T-helper 2 cell (primary cell): ENCODE measurements around the gene DOK5.

Experiments
- DNase-seq, 5 experiments: peaks; one replicate each; pipeline versions ENCODE4 v3.0.0 to v3.0.0-alpha.2; 2012 to 2022

The DOK5 gene

GRCh38 chr20:54515793-54516628, 40.6 kb downstream of the DOK5 start:
- no peak for DNase-seq

DNA sequence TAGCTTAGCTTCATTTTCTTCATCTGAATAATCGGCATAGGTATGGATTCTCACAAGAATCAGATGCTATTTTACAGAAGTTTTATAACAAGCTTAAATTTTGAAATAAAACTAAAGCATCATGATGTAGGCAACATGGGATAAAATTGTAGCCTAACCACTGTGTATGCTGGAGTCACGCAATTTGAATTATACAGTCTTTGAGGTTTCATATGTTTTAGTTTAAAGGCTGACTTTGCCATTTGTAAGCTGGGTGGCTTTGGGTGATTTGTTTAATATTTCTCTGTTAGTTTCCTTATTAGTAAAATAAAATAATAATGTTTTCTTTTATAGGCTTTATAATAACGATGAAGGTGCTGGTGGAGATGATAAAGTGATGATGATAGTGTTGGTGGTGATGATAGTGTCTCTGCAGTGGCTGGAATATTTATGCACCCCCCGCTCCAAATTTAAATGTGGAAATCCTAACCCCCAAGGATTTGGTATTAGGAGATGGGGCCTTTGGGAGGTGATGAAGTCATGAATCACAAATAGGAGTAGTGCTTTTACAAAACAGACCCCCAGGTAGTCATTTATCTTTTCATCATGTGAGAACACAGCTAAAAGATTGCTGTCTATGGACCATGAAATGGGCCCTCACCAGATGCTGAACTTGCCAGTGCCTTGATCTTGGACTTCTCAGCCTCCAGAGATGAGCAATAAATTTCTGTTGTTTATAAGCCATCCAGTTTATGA, 42.0 kb downstream of the DOK5 start:
- no peak for DNase-seq

DNA sequence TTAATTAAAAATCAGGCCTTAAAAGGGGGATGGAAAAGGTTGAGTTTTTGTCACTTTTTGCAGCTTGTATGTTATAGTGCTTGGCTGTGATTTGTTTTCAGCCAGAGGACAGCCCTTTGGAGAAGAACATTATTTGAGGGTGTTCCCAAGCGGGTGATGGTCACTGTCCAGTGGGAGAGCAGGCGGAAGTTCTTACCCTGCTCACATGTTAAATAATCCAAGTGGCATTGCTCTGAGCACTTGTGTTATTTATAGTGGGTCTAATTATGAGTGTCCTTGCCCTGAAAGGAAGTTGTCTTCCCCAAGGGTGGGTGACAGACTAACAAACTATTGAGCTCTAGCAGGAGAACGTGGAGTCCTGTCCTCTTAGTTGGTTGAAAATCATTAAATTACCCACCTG, 49.5 kb downstream of the DOK5 start:
- DNase-seq, result no peak

GRCh38 chr20:54525916-54526590, 50.7 kb downstream of the DOK5 start:
- no peak for DNase-seq

DNA sequence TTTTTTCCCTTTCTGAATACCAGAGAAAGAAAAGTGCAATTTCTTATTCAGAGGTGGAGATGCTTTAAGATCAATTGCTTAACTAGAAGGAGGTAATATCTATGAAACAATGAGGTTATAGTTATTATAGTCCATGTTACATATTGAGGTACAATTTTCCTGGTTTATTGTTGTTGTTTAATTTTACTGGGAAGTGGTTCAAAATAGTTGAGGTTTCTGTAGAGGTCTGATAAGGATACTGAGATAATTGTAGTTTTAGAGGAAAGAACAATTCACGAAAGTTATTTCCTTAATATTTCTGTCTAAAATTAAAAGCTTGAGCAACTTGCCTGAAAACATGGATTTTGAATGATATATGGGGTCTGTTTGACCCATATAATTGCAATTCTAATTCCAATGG, 51.4 kb downstream of the DOK5 start:
- DNase-seq, result no peak

- no peak for DNase-seq
Observed at GRCh38 chr20:54532573-54532972, 57.2 kb downstream of the DOK5 start.

- no peak for DNase-seq
Observed at GRCh38 chr20:54534101-54534500, 58.7 kb downstream of the DOK5 start.

DNA sequence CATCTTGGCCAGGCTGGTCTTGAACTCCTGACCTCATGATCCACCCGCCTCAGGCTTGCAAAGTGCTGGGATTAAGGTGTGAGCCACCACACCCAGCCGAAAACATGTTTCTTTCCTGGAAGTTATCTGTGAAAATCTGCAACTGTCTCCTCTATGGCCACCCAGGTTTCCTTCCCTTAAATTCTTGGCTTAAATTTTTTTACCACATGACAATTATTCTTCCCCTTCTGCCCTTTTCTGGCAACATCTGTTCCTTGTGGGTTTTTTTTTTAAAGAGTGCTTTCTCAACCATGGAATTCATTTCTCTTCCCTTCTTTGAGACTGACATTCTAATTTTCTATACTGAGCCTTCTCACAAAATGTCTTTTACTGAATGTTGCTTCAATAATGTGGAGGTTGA, 59.6 kb downstream of the DOK5 start:
- no peak for DNase-seq

DNA sequence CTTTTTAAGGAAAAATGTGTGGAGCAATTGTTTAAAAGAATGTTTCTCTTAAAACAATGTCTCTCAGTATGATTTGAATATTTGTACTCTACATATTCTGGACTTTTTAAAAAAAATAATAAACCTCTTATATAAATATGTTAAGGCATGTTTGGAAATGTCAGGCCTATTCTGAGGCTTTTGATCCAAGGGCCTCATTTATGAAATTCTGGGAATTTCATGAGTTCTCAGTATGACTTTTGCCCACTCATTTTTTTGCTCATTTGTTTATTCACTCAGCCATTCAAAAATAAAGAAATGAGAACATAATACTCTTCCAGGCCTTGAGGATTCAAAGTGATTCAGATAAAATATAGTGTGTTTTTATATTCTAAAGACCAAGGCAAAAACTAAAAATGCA, 60.4 kb downstream of the DOK5 start:
- DNase-seq, result no peak

DNA sequence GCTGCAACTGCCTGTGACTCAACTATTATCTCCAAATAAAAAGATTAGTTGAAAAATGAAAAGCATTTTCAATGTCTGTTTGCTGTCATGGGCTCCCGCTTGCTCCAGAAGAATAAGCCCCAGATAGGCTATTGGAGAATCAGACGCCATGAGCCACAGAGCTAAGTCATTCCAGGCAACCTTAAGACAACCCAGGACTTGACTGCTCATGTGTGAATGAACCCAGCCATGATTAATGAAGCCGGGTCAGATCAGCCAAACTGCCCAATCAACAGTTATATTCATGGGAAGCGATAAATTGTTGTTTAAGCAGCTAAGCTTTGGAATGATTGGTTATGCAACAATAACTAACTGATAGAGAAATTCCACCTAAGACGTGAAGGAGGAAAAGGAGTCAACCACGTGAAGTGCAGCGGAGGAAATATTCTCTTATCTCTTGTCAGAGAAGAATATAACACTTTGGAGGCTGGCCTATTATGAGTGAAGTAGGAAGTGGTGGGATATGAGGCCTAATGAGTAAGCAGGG, 64.2 kb downstream of the DOK5 start:
- no peak for DNase-seq

DNA sequence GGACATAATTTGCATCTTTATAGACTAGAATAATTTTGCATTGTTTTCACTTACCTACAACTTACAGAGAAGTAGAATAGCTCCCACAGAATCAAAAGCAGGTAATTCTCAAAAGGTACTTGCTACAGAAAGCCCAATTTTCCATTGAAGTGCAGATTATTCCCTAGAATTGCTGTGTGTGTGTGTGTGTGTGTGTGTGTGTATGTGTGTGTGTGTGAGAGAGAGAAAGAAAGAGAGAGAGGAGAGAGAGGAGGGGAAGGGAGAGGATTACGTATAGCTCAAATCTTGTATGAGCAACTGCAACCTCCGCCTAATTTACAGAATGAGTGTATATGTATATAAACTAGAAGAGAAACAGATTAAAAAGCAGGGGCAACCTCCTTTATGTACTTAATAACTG, 68.0 kb downstream of the DOK5 start:
- no peak for DNase-seq

DNA sequence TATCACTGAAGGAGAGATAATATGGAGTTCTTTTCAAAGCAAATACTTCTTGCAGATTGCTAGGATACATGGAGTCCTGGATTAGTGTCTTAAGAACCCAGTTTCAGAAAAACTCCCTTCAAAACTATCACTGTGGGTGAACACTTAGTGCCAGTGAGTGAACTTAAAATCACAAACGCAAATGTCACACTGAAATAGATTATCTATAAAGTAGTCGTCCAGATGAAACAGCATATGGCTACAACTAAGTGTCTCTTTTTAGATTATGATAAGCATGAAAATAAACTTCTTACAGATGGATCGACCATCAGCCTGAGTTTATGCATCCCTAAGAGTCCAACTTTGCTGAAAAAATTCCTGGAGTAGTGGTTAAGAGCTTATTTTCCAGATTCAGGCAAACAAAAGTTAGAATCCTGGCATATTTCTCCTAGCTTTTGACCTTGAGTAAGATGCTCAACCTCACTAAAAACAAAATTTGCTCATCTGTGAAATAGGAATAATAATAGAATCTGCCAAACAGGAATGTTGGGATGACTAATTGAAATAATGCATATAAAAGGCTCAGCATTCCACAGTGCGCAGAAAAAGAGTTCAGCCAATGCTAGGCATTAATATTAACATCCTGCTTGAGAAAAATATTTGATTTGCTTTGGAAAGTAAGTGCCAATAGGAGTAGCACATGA, 70.4 kb downstream of the DOK5 start:
- no peak for DNase-seq

DNA sequence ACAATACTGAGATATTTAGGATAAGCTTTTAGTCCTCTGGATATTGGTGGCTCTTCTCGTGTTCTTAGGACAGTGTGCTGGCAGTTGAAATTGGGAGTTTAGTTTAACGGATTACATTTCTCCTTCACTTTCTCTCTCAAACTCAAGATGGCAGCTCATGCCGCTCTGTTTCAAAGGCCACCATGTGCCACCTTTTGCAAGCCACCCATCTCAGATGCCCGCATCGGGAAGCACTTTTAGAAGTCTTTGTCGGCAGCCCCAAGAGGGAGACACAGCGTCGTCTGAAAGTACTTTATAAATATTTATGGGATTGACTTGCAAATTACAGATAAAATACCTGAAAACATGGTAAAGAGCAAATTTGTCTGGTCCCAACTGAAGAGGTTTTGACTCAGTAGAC, 73.5 kb downstream of the DOK5 start:
- no peak for DNase-seq

GRCh38 chr20:54549658-54550326, 74.4 kb downstream of the DOK5 start:
- DNase-seq, result no peak

GRCh38 chr20:54550776-54551396, 75.5 kb downstream of the DOK5 start:
- DNase-seq, result no peak

DNA sequence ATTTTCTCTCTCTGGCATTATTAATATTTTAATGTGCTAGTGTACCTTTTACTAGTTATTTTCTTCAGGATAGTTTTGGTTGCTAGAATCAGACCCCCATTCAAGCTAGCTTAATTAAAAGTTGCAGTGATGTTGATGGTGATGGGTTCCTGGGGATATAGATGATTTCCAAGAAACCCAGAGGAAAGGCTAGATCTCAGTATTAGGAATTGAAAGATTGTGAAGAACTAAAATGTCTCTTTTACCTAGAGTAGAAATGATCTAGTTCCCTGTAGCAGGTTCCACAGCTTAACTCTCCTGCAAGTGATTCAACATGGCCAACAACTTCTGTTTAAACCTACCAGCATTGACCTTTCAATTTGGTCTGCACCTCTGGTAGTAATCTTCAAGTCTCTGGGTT, 78.6 kb downstream of the DOK5 start:
- no peak for DNase-seq

DNA sequence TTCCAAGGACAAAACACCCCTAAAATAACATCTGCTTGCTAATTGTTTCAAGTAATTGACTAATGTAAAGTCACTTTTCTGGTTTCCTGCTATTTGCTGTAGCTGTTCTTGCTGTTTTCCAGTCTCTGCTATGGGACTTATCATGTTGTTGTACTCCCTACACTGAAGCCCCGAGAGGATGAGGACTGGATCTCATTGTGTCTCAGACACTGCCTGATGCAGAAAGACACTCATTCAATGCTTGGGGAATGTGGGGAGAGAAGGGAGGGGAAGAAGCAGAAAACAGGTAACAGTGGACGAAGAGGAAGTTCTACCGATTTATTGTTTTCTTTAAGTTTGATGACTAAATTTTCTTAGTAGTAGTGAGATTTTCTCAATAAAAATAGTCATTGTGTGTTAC, 79.8 kb downstream of the DOK5 start:
- DNase-seq, result no peak

DNA sequence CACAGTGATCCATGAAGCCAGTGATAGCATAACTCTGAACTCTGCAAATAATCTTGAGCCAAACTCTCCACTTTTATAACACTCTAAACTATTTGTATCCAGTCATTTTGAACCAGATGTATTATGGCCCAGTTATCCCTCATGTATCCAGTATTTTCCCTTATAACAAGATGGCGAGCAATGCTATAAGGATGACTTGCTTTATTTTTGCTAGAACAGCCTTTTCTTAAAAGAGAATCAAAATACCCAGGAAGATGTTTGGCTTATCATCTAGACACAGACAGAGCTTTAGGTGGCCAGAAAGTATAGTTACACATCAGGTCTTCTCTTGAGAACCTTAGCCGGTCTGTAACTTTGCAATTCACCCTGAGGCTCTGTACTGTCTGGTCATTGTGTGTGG, 81.0 kb downstream of the DOK5 start:
- DNase-seq, result no peak

- no peak for DNase-seq
Observed at GRCh38 chr20:54557806-54558590, 82.6 kb downstream of the DOK5 start.

DNA sequence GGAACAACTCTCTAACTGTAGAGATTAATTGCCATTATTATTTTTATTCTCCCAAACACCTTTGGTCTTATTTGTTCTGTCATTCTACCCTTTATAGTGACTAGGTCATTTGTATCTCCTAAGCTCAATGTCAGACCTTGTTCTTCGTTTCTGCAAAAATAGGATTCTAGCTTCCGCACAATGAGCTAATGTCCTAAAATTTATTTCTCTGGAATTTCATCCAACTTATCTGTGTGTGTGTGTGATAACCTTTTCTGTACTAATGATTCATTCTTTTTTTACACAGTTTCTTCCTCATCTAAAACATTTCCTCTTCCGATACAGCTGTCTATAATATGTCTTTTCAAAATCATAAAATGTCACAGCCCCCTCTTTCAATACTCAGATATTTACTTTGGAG, 84.5 kb downstream of the DOK5 start:
- DNase-seq, result no peak

GRCh38 chr20:54560357-54560756, 85.0 kb downstream of the DOK5 start:
- no peak for DNase-seq
